GM21529 (cell line): ENCODE data around the gene IL1R2.

Experiments
- ATAC-seq: cut with Tn5 transposase; IDR thresholded peaks from one replicate; pipeline ENCODE4 v1.9.1; 2021; ENCODE audit not compliant: unreplicated experiment

Gene IL1R2

GRCh38 chr2:102076512-102076911, 84.8 kb downstream of the IL1R2 start:
- ATAC-seq, result no peak
